OCI-LY3 (cell line): ENCODE results near the gene ATG4B.
A peak's percentile ranks its signal among the peaks of the same experiment; 100 is the strongest.

Source experiments
- H2AFZ ChIP-seq: fragments of 200-600, 300-600 bp; shearing (Covaris generic); 2 replicates; pipeline ENCODE4 v1.6.0; 2014; ENCODE audit warnings: antibody characterized with exemption, low read depth, low read length
- H3K27ac ChIP-seq: fragments of 200-600, 300-600 bp; sonication (generic); 2 replicates; pipeline ENCODE4 v1.5.1; 2014; ENCODE audit warnings: mild to moderate bottlenecking, low read length, moderate library complexity, mixed read lengths
- H3K27me3 ChIP-seq: fragments of 200-600, 300-600 bp; sonication (generic); 2 replicates; pipeline ENCODE4 v1.6.1; 2014; ENCODE audit warnings: low read depth, low read length, mixed read lengths
- H3K36me3 ChIP-seq: fragments of 200-600, 300-600 bp; sonication (generic); replicated peaks from 2 replicates; pipeline ENCODE3; 2014; ENCODE audit warnings: low read depth, low read length, mixed read lengths
- H3K4me1 ChIP-seq: fragments of 300-600, 200-600 bp; sonication (generic); 2 replicates; pipeline ENCODE4 v1.6.1; 2014; ENCODE audit warnings: low read length, mixed read lengths
- H3K4me2 ChIP-seq: fragments of 200-600, 300-600 bp; sonication (generic); 2 replicates; pipeline ENCODE4 v1.6.1; 2014; ENCODE audit warnings: low read length, mixed read lengths
- H3K4me3 ChIP-seq: fragments of 300-600, 200-600 bp; sonication (generic); 2 replicates; pipeline ENCODE4 v1.5.1; 2014; ENCODE audit warnings: antibody characterized with exemption, mild to moderate bottlenecking, low read length, moderate library complexity
- H3K79me2 ChIP-seq: fragments of 300-600, 200-600 bp; shearing (Covaris generic); 2 replicates; pipeline ENCODE4 v1.6.1; 2014; ENCODE audit warnings: mild to moderate bottlenecking, low read length, mixed read lengths
- H3K9ac ChIP-seq: fragments of 300-600, 200-600 bp; shearing (Covaris generic); 2 replicates; pipeline ENCODE4 v1.6.0; 2014; ENCODE audit warnings: mild to moderate bottlenecking, low read length, moderate library complexity
- H3K9me3 ChIP-seq: fragments of 200-600, 300-600 bp; shearing (Covaris generic); 2 replicates; pipeline ENCODE4 v1.6.1; 2014; ENCODE audit warnings: low read length, mixed read lengths; ENCODE audit not compliant: insufficient read depth
- H4K20me1 ChIP-seq: fragments of 200-600, 300-600 bp; sonication (generic); 2 replicates; pipeline ENCODE4 v1.6.1; 2016; ENCODE audit warnings: low read length, mixed read lengths; ENCODE audit not compliant: insufficient read depth
- CTCF ChIP-seq: fragments of 200-600, 300-600 bp; sonication (generic); IDR thresholded peaks from 2 replicates; pipeline ENCODE4 v1.5.1; 2014; ENCODE audit warnings: antibody characterized with exemption, low read length, low read depth
- EZH2phosphoT487 ChIP-seq: fragments of 200-600 bp; shearing (Covaris generic); IDR thresholded peaks from 2 replicates; pipeline ENCODE4 v1.6.1; 2018; ENCODE audit warnings: antibody characterized with exemption, mixed run types, low read depth

Gene ATG4B

GRCh38 chr2:241615522-241616052 is 21.9 kb upstream of the ATG4B start:
- H3K9me3 ChIP-seq = no peaks in the 10 kb centered on the region
- H3K27ac ChIP-seq = no peak overlapping the region
- no peaks in the 10 kb centered on the region for H3K27me3 ChIP-seq
- TF ChIP-seq CTCF = no peak
- no peak for TF ChIP-seq EZH2phosphoT487
- peaks cover 44% of the 10 kb centered on the region for H3K79me2 ChIP-seq
- H3K4me1 ChIP-seq = peaks cover 18% of the 10 kb centered on the region
- H2AFZ ChIP-seq = no peak overlapping the region
- H4K20me1 ChIP-seq = no peaks in the 10 kb centered on the region
- H3K4me2 ChIP-seq = no peak overlapping the region
- H3K4me3 ChIP-seq = no peak overlapping the region
- no peaks in the 10 kb centered on the region for H3K36me3 ChIP-seq
- H3K9ac ChIP-seq = no peak overlapping the region

- TF ChIP-seq EZH2phosphoT487 (no peak), CTCF (no peak)
- no peaks in the 10 kb centered on the region for H4K20me1 ChIP-seq
- H3K79me2 ChIP-seq = peaks cover 41% of the 10 kb centered on the region
- peaks cover 15% of the 10 kb centered on the region for H3K4me1 ChIP-seq
- no peak overlapping the region for H3K4me3 ChIP-seq
- no peak overlapping the region for H3K4me2 ChIP-seq
- no peak overlapping the region for H3K9ac ChIP-seq
- no peak overlapping the region for H3K27ac ChIP-seq
- H3K36me3 ChIP-seq = no peaks in the 10 kb centered on the region
- no peaks in the 10 kb centered on the region for H3K9me3 ChIP-seq
- H2AFZ ChIP-seq = no peak overlapping the region
- H3K27me3 ChIP-seq = no peaks in the 10 kb centered on the region
Observed at GRCh38 chr2:241616168-241617125, 21.0 kb upstream of the ATG4B start.

GRCh38 chr2:241617431-241618154 is 19.9 kb upstream of the ATG4B start:
- Histone ChIP-seq H3K4me2 (peak overlapping the region; percentile 62), H3K4me3 (peak overlapping the region; percentile 63), H3K9me3 (no peaks in the 10 kb centered on the region), H3K27me3 (no peaks in the 10 kb centered on the region), H3K9ac (peak overlapping the region; percentile 21; the same call in 1 of the 2 replicates), H2AFZ (0 out of 2 replicates have a peak overlapping the region, but pooled peaks have one; percentile 29), H3K36me3 (peaks cover 3% of the 10 kb centered on the region), H4K20me1 (no peaks in the 10 kb centered on the region), H3K4me1 (peaks cover 15% of the 10 kb centered on the region), H3K79me2 (peaks cover 48% of the 10 kb centered on the region), H3K27ac (no peak overlapping the region)
- TF ChIP-seq CTCF (no peak), EZH2phosphoT487 (no peak)

- Histone ChIP-seq H3K4me3 (peak overlapping the region; percentile 63; the same call in 1 of the 2 replicates), H2AFZ (no peak overlapping the region), H3K36me3 (peaks cover 3% of the 10 kb centered on the region), H4K20me1 (no peaks in the 10 kb centered on the region), H3K79me2 (peaks cover 50% of the 10 kb centered on the region), H3K4me2 (peak overlapping the region; percentile 62), H3K27ac (no peak overlapping the region), H3K4me1 (peaks cover 15% of the 10 kb centered on the region), H3K9me3 (no peaks in the 10 kb centered on the region), H3K9ac (no peak overlapping the region), H3K27me3 (no peaks in the 10 kb centered on the region)
- TF ChIP-seq CTCF = no peak
- TF ChIP-seq EZH2phosphoT487 = no peak
Observed at GRCh38 chr2:241618296-241618805, 19.1 kb upstream of the ATG4B start.
